ENCODE data around the gene SYNE1. TPM values are rescaled to one million over a fixed set of nuclear protein-coding genes. Genes with fewer than 3 reads are reported as not detected.

Gene SYNE1
- total RNA-seq, 1 experiment from 2014 or later: 6.5 TPM

DNA sequence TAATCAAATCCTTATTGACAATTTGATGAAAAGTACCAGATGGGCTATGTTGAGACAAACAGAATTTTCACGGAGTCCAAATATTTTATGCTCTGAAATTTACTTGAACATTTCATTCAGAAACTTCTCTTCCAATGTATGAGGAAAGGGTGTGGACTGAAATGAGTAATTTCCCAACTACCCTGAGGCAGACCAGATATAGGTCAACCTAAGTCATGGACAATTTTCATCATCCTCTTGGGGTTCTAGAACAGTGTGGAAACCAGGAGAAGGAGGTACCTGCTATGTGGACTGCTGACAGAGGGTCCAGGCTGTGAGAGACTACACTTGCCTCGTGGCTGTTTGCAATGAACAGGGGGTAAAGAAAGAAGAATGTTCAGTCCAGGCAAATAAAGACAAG is 506.7 kb downstream of the SYNE1 start (continued):
- TF ChIP-seq, protein P1, sequence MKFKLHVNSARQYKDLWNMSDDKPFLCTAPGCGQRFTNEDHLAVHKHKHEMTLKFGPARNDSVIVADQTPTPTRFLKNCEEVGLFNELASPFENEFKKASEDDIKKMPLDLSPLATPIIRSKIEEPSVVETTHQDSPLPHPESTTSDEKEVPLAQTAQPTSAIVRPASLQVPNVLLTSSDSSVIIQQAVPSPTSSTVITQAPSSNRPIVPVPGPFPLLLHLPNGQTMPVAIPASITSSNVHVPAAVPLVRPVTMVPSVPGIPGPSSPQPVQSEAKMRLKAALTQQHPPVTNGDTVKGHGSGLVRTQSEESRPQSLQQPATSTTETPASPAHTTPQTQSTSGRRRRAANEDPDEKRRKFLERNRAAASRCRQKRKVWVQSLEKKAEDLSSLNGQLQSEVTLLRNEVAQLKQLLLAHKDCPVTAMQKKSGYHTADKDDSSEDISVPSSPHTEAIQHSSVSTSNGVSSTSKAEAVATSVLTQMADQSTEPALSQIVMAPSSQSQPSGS (CRISPR knock-in tag; IDR thresholded peaks at IDR 0.05; ENCODE audit: borderline replicate concordance, low read depth): no peak
- TF ChIP-seq, protein P2, sequence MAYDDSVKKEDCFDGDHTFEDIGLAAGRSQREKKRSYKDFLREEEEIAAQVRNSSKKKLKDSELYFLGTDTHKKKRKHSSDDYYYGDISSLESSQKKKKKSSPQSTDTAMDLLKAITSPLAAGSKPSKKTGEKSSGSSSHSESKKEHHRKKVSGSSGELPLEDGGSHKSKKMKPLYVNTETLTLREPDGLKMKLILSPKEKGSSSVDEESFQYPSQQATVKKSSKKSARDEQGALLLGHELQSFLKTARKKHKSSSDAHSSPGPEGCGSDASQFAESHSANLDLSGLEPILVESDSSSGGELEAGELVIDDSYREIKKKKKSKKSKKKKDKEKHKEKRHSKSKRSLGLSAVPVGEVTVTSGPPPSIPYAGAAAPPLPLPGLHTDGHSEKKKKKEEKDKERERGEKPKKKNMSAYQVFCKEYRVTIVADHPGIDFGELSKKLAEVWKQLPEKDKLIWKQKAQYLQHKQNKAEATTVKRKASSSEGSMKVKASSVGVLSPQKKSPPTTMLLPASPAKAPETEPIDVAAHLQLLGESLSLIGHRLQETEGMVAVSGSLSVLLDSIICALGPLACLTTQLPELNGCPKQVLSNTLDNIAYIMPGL (CRISPR knock-in tag; IDR thresholded peaks at IDR 0.05): no peak
- TF ChIP-seq, protein P3, sequence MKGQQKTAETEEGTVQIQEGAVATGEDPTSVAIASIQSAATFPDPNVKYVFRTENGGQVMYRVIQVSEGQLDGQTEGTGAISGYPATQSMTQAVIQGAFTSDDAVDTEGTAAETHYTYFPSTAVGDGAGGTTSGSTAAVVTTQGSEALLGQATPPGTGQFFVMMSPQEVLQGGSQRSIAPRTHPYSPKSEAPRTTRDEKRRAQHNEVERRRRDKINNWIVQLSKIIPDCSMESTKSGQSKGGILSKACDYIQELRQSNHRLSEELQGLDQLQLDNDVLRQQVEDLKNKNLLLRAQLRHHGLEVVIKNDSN (CRISPR knock-in tag; IDR thresholded peaks at IDR 0.05): no peak
- no peak for TF ChIP-seq NFE2L1 (CRISPR knock-in tag; IDR thresholded peaks at IDR 0.05)
- TF ChIP-seq NR2C2 (CRISPR knock-in tag; IDR thresholded peaks at IDR 0.05): no peak
- TF ChIP-seq GRHL2 (CRISPR knock-in tag; IDR thresholded peaks at IDR 0.05; ENCODE audit: insufficient replicate concordance, severe bottlenecking): no peak
- TF ChIP-seq JAZF1 (CRISPR knock-in tag; IDR thresholded peaks at IDR 0.05): no peak
- TF ChIP-seq MYBL2 (CRISPR knock-in tag; IDR thresholded peaks at IDR 0.05): no peak

DNA sequence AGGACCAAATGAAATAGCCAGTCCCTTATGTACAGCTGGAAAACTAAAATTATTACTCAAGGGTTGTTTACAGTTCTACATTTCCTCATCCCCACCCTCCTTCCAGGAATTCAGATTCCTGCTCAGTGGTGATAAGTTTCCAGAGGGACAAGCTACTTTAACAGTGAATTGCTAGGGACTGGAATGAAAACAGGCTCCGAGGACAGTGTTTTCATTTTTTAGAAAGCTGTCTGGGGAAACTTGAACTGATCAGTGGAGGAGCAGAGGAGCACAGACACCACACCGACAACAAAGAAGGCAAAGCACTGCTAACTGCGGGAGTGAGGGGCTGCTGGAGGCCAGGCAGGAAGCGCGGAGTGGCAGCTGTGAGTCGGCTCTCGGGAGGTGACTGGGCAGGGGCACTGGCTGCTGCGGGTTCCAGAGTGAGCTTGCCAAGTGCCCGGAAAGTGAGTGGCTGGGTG is 507.4 kb downstream of the SYNE1 start:
- DNase-seq (ENCODE audit: low spot score) (no peak), ATAC-seq (peak; percentile 70)
- Mint-ChIP-seq H3K27ac (no peak overlapping the region), H3K27me3 (ENCODE audit: low read depth) (no peaks in the 10 kb centered on the region), H3K4me3 (no peak overlapping the region), H3K36me3 (no peaks in the 10 kb centered on the region), H3K4me1 (peaks cover 5% of the 10 kb centered on the region), H3K9me3 (no peaks in the 10 kb centered on the region)
- ChIA-PET POLR2A (interaction anchor here (0.7 kb wide), 1 partner anchor 39 kb away, joined by 3 read pairs; no protein-coding TSS in a partner anchor), CTCF (no interaction called here)
- TF ChIP-seq, protein P4, sequence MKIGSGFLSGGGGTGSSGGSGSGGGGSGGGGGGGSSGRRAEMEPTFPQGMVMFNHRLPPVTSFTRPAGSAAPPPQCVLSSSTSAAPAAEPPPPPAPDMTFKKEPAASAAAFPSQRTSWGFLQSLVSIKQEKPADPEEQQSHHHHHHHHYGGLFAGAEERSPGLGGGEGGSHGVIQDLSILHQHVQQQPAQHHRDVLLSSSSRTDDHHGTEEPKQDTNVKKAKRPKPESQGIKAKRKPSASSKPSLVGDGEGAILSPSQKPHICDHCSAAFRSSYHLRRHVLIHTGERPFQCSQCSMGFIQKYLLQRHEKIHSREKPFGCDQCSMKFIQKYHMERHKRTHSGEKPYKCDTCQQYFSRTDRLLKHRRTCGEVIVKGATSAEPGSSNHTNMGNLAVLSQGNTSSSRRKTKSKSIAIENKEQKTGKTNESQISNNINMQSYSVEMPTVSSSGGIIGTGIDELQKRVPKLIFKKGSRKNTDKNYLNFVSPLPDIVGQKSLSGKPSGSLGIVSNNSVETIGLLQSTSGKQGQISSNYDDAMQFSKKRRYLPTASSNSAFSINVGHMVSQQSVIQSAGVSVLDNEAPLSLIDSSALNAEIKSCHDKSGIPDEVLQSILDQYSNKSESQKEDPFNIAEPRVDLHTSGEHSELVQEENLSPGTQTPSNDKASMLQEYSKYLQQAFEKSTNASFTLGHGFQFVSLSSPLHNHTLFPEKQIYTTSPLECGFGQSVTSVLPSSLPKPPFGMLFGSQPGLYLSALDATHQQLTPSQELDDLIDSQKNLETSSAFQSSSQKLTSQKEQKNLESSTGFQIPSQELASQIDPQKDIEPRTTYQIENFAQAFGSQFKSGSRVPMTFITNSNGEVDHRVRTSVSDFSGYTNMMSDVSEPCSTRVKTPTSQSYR (CRISPR knock-in tag; IDR thresholded peaks at IDR 0.05): no peak
- TF ChIP-seq, protein P5, sequence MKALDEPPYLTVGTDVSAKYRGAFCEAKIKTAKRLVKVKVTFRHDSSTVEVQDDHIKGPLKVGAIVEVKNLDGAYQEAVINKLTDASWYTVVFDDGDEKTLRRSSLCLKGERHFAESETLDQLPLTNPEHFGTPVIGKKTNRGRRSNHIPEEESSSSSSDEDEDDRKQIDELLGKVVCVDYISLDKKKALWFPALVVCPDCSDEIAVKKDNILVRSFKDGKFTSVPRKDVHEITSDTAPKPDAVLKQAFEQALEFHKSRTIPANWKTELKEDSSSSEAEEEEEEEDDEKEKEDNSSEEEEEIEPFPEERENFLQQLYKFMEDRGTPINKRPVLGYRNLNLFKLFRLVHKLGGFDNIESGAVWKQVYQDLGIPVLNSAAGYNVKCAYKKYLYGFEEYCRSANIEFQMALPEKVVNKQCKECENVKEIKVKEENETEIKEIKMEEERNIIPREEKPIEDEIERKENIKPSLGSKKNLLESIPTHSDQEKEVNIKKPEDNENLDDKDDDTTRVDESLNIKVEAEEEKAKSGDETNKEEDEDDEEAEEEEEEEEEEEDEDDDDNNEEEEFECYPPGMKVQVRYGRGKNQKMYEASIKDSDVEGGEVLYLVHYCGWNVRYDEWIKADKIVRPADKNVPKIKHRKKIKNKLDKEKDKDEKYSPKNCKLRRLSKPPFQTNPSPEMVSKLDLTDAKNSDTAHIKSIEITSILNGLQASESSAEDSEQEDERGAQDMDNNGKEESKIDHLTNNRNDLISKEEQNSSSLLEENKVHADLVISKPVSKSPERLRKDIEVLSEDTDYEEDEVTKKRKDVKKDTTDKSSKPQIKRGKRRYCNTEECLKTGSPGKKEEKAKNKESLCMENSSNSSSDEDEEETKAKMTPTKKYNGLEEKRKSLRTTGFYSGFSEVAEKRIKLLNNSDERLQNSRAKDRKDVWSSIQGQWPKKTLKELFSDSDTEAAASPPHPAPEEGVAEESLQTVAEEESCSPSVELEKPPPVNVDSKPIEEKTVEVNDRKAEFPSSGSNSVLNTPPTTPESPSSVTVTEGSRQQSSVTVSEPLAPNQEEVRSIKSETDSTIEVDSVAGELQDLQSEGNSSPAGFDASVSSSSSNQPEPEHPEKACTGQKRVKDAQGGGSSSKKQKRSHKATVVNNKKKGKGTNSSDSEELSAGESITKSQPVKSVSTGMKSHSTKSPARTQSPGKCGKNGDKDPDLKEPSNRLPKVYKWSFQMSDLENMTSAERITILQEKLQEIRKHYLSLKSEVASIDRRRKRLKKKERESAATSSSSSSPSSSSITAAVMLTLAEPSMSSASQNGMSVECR (CRISPR knock-in tag; IDR thresholded peaks at IDR 0.05; ENCODE audit: borderline replicate concordance): no peak
- TF ChIP-seq, protein P6, sequence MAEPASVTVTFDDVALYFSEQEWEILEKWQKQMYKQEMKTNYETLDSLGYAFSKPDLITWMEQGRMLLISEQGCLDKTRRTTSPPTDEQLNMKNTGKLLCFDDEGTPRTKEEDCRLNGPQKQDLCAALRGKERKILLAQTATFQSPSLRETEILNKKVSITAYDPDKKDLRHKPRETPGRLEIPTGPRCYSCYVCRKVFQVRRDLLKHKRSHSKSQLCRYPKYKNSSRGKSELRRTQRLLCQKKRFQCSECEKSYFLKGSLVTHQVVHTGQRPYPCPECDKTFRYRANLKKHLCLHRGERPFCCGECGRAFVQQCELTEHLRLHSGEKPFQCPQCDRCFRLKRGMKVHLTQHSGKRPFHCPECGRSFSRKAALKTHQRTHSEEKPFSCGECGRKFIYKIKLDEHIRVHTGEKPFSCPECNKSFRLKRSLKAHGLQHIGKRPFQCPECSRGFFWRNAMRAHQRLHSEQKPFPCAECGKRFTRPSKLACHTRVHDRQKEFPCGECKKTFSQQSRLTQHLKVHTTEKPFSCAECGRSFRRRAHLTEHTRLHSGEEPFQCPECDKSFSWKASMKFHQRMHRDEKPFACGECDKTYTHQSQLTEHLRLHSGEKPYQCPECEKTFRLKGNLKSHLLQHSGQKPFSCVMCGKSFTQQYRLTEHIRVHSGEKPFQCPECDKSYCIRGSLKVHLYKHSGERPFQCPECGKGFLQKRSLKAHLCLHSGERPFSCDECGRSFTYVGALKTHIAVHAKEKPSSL (CRISPR knock-in tag; conservative IDR thresholded peaks at IDR 0.05): no peak
- TF ChIP-seq ZNF416 (CRISPR knock-in tag; IDR thresholded peaks at IDR 0.05) (no peak), ESRRA (CRISPR knock-in tag; IDR thresholded peaks at IDR 0.05; ENCODE audit: borderline replicate concordance) (no peak)
- TF ChIP-seq, protein P7, sequence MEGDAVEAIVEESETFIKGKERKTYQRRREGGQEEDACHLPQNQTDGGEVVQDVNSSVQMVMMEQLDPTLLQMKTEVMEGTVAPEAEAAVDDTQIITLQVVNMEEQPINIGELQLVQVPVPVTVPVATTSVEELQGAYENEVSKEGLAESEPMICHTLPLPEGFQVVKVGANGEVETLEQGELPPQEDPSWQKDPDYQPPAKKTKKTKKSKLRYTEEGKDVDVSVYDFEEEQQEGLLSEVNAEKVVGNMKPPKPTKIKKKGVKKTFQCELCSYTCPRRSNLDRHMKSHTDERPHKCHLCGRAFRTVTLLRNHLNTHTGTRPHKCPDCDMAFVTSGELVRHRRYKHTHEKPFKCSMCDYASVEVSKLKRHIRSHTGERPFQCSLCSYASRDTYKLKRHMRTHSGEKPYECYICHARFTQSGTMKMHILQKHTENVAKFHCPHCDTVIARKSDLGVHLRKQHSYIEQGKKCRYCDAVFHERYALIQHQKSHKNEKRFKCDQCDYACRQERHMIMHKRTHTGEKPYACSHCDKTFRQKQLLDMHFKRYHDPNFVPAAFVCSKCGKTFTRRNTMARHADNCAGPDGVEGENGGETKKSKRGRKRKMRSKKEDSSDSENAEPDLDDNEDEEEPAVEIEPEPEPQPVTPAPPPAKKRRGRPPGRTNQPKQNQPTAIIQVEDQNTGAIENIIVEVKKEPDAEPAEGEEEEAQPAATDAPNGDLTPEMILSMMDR (IDR thresholded peaks at IDR 0.05): no peak

All from WTC11 (cell line).